ENCODE measurements around the gene CEP128. TPM values are rescaled to one million over a fixed set of nuclear protein-coding genes. Genes with fewer than 3 reads are reported as not detected.
"Not testable (repeated sequence)": the region's sequence is repeated elsewhere in the genome, so short reads cannot be mapped to it uniquely, and the experiment has no call there.

The CEP128 gene
- total RNA-seq, 1 experiment from 2014 or later: 28.3 TPM

- not testable (repeated sequence) for H2AFZ ChIP-seq (ENCODE audit: low read length)
These were observed 29.5 kb downstream of the CEP128 start for GRCh38 chr14:80912013-80912412.

DNA sequence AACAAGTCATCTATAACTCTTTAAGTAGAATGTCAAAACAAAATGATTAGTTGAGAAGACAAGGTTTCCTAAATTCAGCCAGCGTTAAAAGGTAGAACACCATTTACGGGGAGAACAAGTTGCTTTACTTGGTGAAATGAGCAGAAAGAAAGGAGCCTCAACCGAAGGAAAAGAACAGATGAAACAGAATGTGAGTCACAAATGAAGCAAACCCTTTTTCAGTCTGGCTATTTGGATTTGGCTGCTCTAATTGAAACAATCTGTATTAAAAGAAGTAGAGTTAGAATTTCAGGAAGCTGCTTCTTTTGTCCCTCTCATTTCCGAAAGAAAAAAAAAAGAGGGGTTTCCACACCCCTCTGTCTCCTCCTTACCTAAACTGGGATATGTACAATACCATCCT is 34.6 kb downstream of the CEP128 start:
- Histone ChIP-seq H3K27ac (ENCODE audit: low read length) (no peak overlapping the region), H3K4me3 (ENCODE audit: low read length) (no peak overlapping the region), H2AFZ (ENCODE audit: low read length) (no peak overlapping the region), H3K36me3 (ENCODE audit: insufficient read depth, low read length) (peaks cover 26% of the 10 kb centered on the region; the same call in 1 of the 2 replicates), H4K20me1 (ENCODE audit: insufficient read depth, low read depth, low read length) (no peaks in the 10 kb centered on the region), H3K9ac (ENCODE audit: low read length) (no peak overlapping the region), H3K9me3 (ENCODE audit: low read length) (no peaks in the 10 kb centered on the region), H3K27me3 (ENCODE audit: low read length) (no peaks in the 10 kb centered on the region), H3K4me2 (ENCODE audit: low read depth, low read length, poor library complexity, severe bottlenecking) (no peak overlapping the region), H3K9me2 (replicated peaks; ENCODE audit: insufficient read depth, low read length) (no peaks in the 10 kb centered on the region), H3K79me2 (ENCODE audit: low read length) (peaks cover 33% of the 10 kb centered on the region), H3K4me1 (ENCODE audit: low read length) (peaks cover 13% of the 10 kb centered on the region)
- DNase-seq: no peak

More at GRCh38 chr14:80912013-80912412, 29.5 kb downstream of the CEP128 start:
- Histone ChIP-seq H3K79me2 (ENCODE audit: low read length) (peaks cover 26% of the 10 kb centered on the region), H3K36me3 (ENCODE audit: insufficient read depth, low read length) (peaks cover 32% of the 10 kb centered on the region), H3K4me1 (ENCODE audit: low read length) (peaks cover 13% of the 10 kb centered on the region)
- H3K9ac ChIP-seq (ENCODE audit: low read length); H3K27me3 ChIP-seq (ENCODE audit: low read length); H3K9me3 ChIP-seq (ENCODE audit: low read length); H3K4me3 ChIP-seq (ENCODE audit: low read length); H3K4me2 ChIP-seq (ENCODE audit: low read depth, low read length, poor library complexity, severe bottlenecking); DNase-seq; H4K20me1 ChIP-seq (ENCODE audit: insufficient read depth, low read depth, low read length); H3K27ac ChIP-seq (ENCODE audit: low read length); H3K9me2 ChIP-seq (replicated peaks; ENCODE audit: insufficient read depth, low read length): not testable (repeated sequence)

DNA sequence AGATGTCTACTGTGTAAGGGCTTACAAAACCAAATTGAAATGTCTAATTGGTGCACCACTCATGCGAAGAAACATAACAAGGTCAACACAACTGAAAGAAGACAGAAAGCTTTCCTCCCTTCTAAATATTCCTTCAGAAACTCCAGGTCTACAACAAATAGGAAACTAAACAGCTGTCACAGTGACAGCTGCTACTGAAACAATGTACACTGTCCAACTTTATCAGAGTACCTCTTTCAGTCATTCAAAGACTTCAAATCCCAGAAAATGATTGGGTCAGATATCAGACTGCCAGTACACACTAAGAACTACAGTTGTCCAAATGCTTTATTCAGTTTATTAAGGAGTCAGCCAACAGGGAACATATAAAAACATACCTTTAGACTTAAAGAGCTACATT is 35.2 kb downstream of the CEP128 start:
- Histone ChIP-seq H3K36me3 (ENCODE audit: insufficient read depth, low read length) (peaks cover 26% of the 10 kb centered on the region; the same call in 1 of the 2 replicates), H4K20me1 (ENCODE audit: insufficient read depth, low read depth, low read length) (no peaks in the 10 kb centered on the region), H3K27ac (ENCODE audit: low read length) (no peak overlapping the region), H2AFZ (ENCODE audit: low read length) (no peak overlapping the region), H3K4me1 (ENCODE audit: low read length) (peaks cover 13% of the 10 kb centered on the region), H3K9me2 (replicated peaks; ENCODE audit: insufficient read depth, low read length) (no peaks in the 10 kb centered on the region), H3K4me2 (ENCODE audit: low read depth, low read length, poor library complexity, severe bottlenecking) (no peak overlapping the region), H3K9me3 (ENCODE audit: low read length) (no peaks in the 10 kb centered on the region), H3K27me3 (ENCODE audit: low read length) (no peaks in the 10 kb centered on the region), H3K4me3 (ENCODE audit: low read length) (no peak overlapping the region), H3K79me2 (ENCODE audit: low read length) (peaks cover 39% of the 10 kb centered on the region), H3K9ac (ENCODE audit: low read length) (no peak overlapping the region)
- DNase-seq: no peak

DNA sequence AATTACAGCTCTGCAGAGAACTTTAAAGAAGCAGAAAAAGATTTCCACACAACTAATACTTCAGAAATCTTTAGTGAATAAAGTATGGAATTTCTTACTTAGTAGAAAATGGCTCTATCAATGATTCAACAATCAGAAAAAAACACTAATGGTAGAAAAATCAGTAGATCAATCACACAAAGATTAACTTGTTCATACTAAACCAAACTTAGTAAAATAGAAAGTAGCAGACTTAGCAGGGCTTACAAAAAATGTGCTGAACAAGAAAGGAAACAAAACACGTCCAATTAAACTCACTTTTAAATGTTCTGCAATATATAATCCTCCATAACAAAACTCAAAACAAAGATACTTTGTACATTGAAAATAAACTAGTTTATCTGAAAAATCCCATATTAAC is 38.9 kb downstream of the CEP128 start:
- Histone ChIP-seq H3K4me3 (ENCODE audit: low read length) (no peak overlapping the region), H3K79me2 (ENCODE audit: low read length) (peaks cover 33% of the 10 kb centered on the region), H2AFZ (ENCODE audit: low read length) (no peak overlapping the region), H3K9me2 (replicated peaks; ENCODE audit: insufficient read depth, low read length) (no peaks in the 10 kb centered on the region), H3K27me3 (ENCODE audit: low read length) (no peaks in the 10 kb centered on the region), H3K4me1 (ENCODE audit: low read length) (no peaks in the 10 kb centered on the region), H3K9me3 (ENCODE audit: low read length) (no peaks in the 10 kb centered on the region), H3K9ac (ENCODE audit: low read length) (no peak overlapping the region), H3K27ac (ENCODE audit: low read length) (no peak overlapping the region), H3K36me3 (ENCODE audit: insufficient read depth, low read length) (peaks cover 47% of the 10 kb centered on the region; the same call in 1 of the 2 replicates), H4K20me1 (ENCODE audit: insufficient read depth, low read depth, low read length) (no peaks in the 10 kb centered on the region), H3K4me2 (ENCODE audit: low read depth, low read length, poor library complexity, severe bottlenecking) (no peak overlapping the region)
- no peak for DNase-seq

DNA sequence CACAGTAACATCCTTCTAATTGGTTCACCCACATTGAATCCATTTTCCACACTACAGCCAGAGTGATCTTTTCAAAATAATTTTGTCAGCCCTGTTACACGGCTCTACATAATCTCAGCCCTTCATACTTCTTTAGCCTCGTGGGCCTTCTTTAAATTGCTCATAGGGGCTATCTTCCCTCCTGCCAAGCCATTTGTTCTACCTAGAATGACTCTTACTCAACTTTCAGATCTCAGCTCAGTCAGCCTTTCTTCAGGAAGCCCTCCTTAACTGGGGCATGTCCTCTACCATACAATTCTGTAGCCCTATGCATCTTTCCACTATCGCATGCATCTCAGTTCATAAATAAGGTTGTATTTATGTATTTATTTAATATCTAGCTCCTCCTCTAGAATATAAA is 39.7 kb downstream of the CEP128 start:
- H3K9me2 ChIP-seq (replicated peaks; ENCODE audit: insufficient read depth, low read length): no peaks in the 10 kb centered on the region
- no peaks in the 10 kb centered on the region for H3K4me1 ChIP-seq (ENCODE audit: low read length)
- no peak overlapping the region for H3K27ac ChIP-seq (ENCODE audit: low read length)
- no peak for DNase-seq
- no peaks in the 10 kb centered on the region for H4K20me1 ChIP-seq (ENCODE audit: insufficient read depth, low read depth, low read length)
- no peak overlapping the region for H2AFZ ChIP-seq (ENCODE audit: low read length)
- peaks cover 47% of the 10 kb centered on the region; the same call in 1 of the 2 replicates for H3K36me3 ChIP-seq (ENCODE audit: insufficient read depth, low read length)
- H3K4me3 ChIP-seq (ENCODE audit: low read length): no peak overlapping the region
- H3K79me2 ChIP-seq (ENCODE audit: low read length): peaks cover 37% of the 10 kb centered on the region
- no peaks in the 10 kb centered on the region for H3K9me3 ChIP-seq (ENCODE audit: low read length)
- H3K9ac ChIP-seq (ENCODE audit: low read length): no peak overlapping the region
- no peak overlapping the region for H3K4me2 ChIP-seq (ENCODE audit: low read depth, low read length, poor library complexity, severe bottlenecking)
- no peaks in the 10 kb centered on the region for H3K27me3 ChIP-seq (ENCODE audit: low read length)

- Histone ChIP-seq H3K4me3 (ENCODE audit: low read length) (no peak overlapping the region), H3K4me1 (ENCODE audit: low read length) (no peaks in the 10 kb centered on the region), H3K9ac (ENCODE audit: low read length) (no peak overlapping the region), H3K36me3 (ENCODE audit: insufficient read depth, low read length) (peaks cover 47% of the 10 kb centered on the region; the same call in 1 of the 2 replicates), H3K9me2 (replicated peaks; ENCODE audit: insufficient read depth, low read length) (no peaks in the 10 kb centered on the region), H3K9me3 (ENCODE audit: low read length) (no peaks in the 10 kb centered on the region), H3K4me2 (ENCODE audit: low read depth, low read length, poor library complexity, severe bottlenecking) (no peak overlapping the region), H4K20me1 (ENCODE audit: insufficient read depth, low read depth, low read length) (no peaks in the 10 kb centered on the region), H3K79me2 (ENCODE audit: low read length) (peaks cover 37% of the 10 kb centered on the region), H2AFZ (ENCODE audit: low read length) (no peak overlapping the region), H3K27me3 (ENCODE audit: low read length) (no peaks in the 10 kb centered on the region), H3K27ac (ENCODE audit: low read length) (no peak overlapping the region)
- no peak for DNase-seq
These were observed 40.3 kb downstream of the CEP128 start for GRCh38 chr14:80901260-80901659.

GRCh38 chr14:80872645-80873044 is 68.9 kb downstream of the CEP128 start:
- H3K9me2 ChIP-seq (replicated peaks; ENCODE audit: insufficient read depth, low read length): no peaks in the 10 kb centered on the region
- no peaks in the 10 kb centered on the region for H3K4me1 ChIP-seq (ENCODE audit: low read length)
- H3K9me3 ChIP-seq (ENCODE audit: low read length): peaks cover 6% of the 10 kb centered on the region
- peaks cover 25% of the 10 kb centered on the region for H3K79me2 ChIP-seq (ENCODE audit: low read length)
- peaks cover 16% of the 10 kb centered on the region for H3K36me3 ChIP-seq (ENCODE audit: insufficient read depth, low read length)
- H3K4me3 ChIP-seq (ENCODE audit: low read length): no peak overlapping the region
- no peak overlapping the region for H2AFZ ChIP-seq (ENCODE audit: low read length)
- no peak overlapping the region for H3K9ac ChIP-seq (ENCODE audit: low read length)
- DNase-seq: no peak
- no peaks in the 10 kb centered on the region for H4K20me1 ChIP-seq (ENCODE audit: insufficient read depth, low read depth, low read length)
- H3K4me2 ChIP-seq (ENCODE audit: low read depth, low read length, poor library complexity, severe bottlenecking): no peak overlapping the region
- H3K27ac ChIP-seq (ENCODE audit: low read length): no peak overlapping the region
- H3K27me3 ChIP-seq (ENCODE audit: low read length): no peaks in the 10 kb centered on the region

GRCh38 chr14:80868260-80868659 is 73.3 kb downstream of the CEP128 start:
- DNase-seq: no peak
- no peak overlapping the region for H3K9ac ChIP-seq (ENCODE audit: low read length)
- no peaks in the 10 kb centered on the region for H3K27me3 ChIP-seq (ENCODE audit: low read length)
- peaks cover 33% of the 10 kb centered on the region for H3K79me2 ChIP-seq (ENCODE audit: low read length)
- peaks cover 22% of the 10 kb centered on the region for H3K36me3 ChIP-seq (ENCODE audit: insufficient read depth, low read length)
- H2AFZ ChIP-seq (ENCODE audit: low read length): no peak overlapping the region
- peaks cover 10% of the 10 kb centered on the region for H3K9me3 ChIP-seq (ENCODE audit: low read length)
- H3K4me1 ChIP-seq (ENCODE audit: low read length): peaks cover 2% of the 10 kb centered on the region; the same call in 1 of the 2 replicates
- H3K4me3 ChIP-seq (ENCODE audit: low read length): no peak overlapping the region
- H4K20me1 ChIP-seq (ENCODE audit: insufficient read depth, low read depth, low read length): no peaks in the 10 kb centered on the region
- no peak overlapping the region for H3K4me2 ChIP-seq (ENCODE audit: low read depth, low read length, poor library complexity, severe bottlenecking)
- H3K9me2 ChIP-seq (replicated peaks; ENCODE audit: insufficient read depth, low read length): no peaks in the 10 kb centered on the region
- H3K27ac ChIP-seq (ENCODE audit: low read length): no peak overlapping the region

DNA sequence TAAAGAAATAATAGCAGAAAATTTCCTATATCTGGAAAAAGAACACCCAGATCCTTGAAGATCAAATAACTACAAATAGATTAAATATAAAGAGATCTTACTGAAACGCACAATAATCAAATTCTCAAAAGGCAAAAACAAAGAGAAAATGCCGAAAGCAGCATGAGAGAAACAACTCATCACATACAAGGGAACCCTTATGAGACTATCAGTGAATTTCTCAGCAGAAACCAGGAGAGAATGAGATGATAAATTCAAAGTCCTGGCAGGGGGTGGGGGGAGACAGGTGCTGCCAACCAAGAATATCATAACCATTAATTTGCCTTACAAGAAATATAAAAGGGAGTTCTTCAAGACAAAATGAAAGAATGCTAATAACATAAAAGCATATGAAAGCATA is 73.7 kb downstream of the CEP128 start:
- no peak overlapping the region for H3K4me2 ChIP-seq (ENCODE audit: low read depth, low read length, poor library complexity, severe bottlenecking)
- H3K79me2 ChIP-seq (ENCODE audit: low read length): peaks cover 33% of the 10 kb centered on the region
- no peaks in the 10 kb centered on the region for H4K20me1 ChIP-seq (ENCODE audit: insufficient read depth, low read depth, low read length)
- H3K27ac ChIP-seq (ENCODE audit: low read length): no peak overlapping the region
- no peak overlapping the region for H2AFZ ChIP-seq (ENCODE audit: low read length)
- H3K27me3 ChIP-seq (ENCODE audit: low read length): no peaks in the 10 kb centered on the region
- no peaks in the 10 kb centered on the region for H3K9me2 ChIP-seq (replicated peaks; ENCODE audit: insufficient read depth, low read length)
- H3K9me3 ChIP-seq (ENCODE audit: low read length): peaks cover 10% of the 10 kb centered on the region
- H3K4me3 ChIP-seq (ENCODE audit: low read length): no peak overlapping the region
- no peak for DNase-seq
- peaks cover 4% of the 10 kb centered on the region; the same call in 1 of the 2 replicates for H3K4me1 ChIP-seq (ENCODE audit: low read length)
- peaks cover 22% of the 10 kb centered on the region for H3K36me3 ChIP-seq (ENCODE audit: insufficient read depth, low read length)
- H3K9ac ChIP-seq (ENCODE audit: low read length): no peak overlapping the region
